GM23338 (cell line): ENCODE data around the gene CER1. TPM values are rescaled to one million over a fixed set of nuclear protein-coding genes. Genes with fewer than 3 reads are reported as not detected.

Source experiments
- ATAC-seq: fragments of 200-7000 bp; cut with Tn5 transposase; 3 replicates; pipeline ENCODE4 v1.9.1; 2020
- DNase-seq: peaks from one replicate; pipeline ENCODE4 v3.0.0-alpha.2; 2015; ENCODE audit warnings: low spot score
- H2AFZ ChIP-seq: fragments of 200-600 bp; sonication (generic); 2 replicates; pipeline ENCODE4 v1.8.0; 2016; ENCODE audit warnings: antibody characterized with exemption, mild to moderate bottlenecking, moderate library complexity
- H3F3A ChIP-seq: fragments of 200-600 bp; sonication (generic); replicated peaks from 2 replicates; pipeline ENCODE4 v1.8.0; 2017; ENCODE audit warnings: antibody characterized with exemption, mixed run types, low read depth
- H3K27ac ChIP-seq: fragments of 200-600 bp; sonication (generic); 2 replicates; pipeline ENCODE4 v1.6.1; 2016; ENCODE audit warnings: low read depth
- H3K27me3 ChIP-seq: fragments of 200-600 bp; sonication (generic); 2 replicates; pipeline ENCODE4 v1.8.0; 2016; ENCODE audit warnings: mild to moderate bottlenecking, mixed run types, moderate library complexity; ENCODE audit not compliant: insufficient read depth
- H3K36me3 ChIP-seq: fragments of 200-600 bp; sonication (generic); 2 replicates; pipeline ENCODE4 v1.8.0; 2016; ENCODE audit warnings: mild to moderate bottlenecking; ENCODE audit not compliant: insufficient read depth
- H3K4me1 ChIP-seq: fragments of 200-600 bp; sonication (generic); 2 replicates; pipeline ENCODE4 v1.8.0; 2016; ENCODE audit warnings: mild to moderate bottlenecking, moderate library complexity; ENCODE audit not compliant: insufficient read depth
- H3K4me2 ChIP-seq: fragments of 200-600 bp; sonication (generic); 2 replicates; pipeline ENCODE4 v1.7.1; 2017; ENCODE audit warnings: mixed run types
- H3K4me3 ChIP-seq: fragments of 200-600 bp; sonication (generic); 2 replicates; pipeline ENCODE4 v1.6.1; 2016; ENCODE audit warnings: mixed run types
- H3K79me2 ChIP-seq: fragments of 200-600 bp; sonication (generic); replicated peaks from 2 replicates; pipeline ENCODE4 v1.8.0; 2017; ENCODE audit warnings: mild to moderate bottlenecking; ENCODE audit not compliant: insufficient read depth
- H3K9me2 ChIP-seq: fragments of 200-600 bp; sonication (generic); 2 replicates; pipeline ENCODE4 v1.8.0; 2017; ENCODE audit not compliant: insufficient read depth
- H4K20me1 ChIP-seq: fragments of 200-600 bp; sonication (generic); replicated peaks from 2 replicates; pipeline ENCODE4 v1.8.0; 2017; ENCODE audit warnings: mild to moderate bottlenecking; ENCODE audit not compliant: insufficient read depth
- H3K27ac Mint-ChIP-seq: 2 replicates; pipeline ENCODE4 v1.8.0; 2020; ENCODE audit warnings: inconsistent platforms, mild to moderate bottlenecking, moderate library complexity, mixed read lengths
- H3K27me3 Mint-ChIP-seq: 3 replicates; pipeline ENCODE4 v1.8.0; 2022; ENCODE audit warnings: low read depth, mild to moderate bottlenecking, moderate library complexity, mixed read lengths, inconsistent platforms; ENCODE audit not compliant: insufficient read depth, poor library complexity
- H3K36me3 Mint-ChIP-seq: 3 replicates; pipeline ENCODE4 v1.8.0; 2021; ENCODE audit warnings: low read depth, mild to moderate bottlenecking, inconsistent platforms, moderate library complexity, mixed read lengths
- H3K4me1 Mint-ChIP-seq: 3 replicates; pipeline ENCODE4 v1.8.0; 2020; ENCODE audit warnings: mild to moderate bottlenecking, inconsistent platforms, mixed read lengths
- H3K4me3 Mint-ChIP-seq: 3 replicates; pipeline ENCODE4 v1.8.0; 2021; ENCODE audit warnings: moderate library complexity, mild to moderate bottlenecking, inconsistent platforms, mixed read lengths
- H3K9me3 Mint-ChIP-seq: 3 replicates; pipeline ENCODE4 v1.8.0; 2020; ENCODE audit warnings: moderate library complexity, mild to moderate bottlenecking, inconsistent platforms, mixed read lengths
- CREB1 ChIP-seq: fragments of 250-450 bp; sonication (Bioruptor Pico); IDR thresholded peaks from 2 replicates; pipeline ENCODE4 v1.5.0; 2020; ENCODE audit warnings: low read depth, mild to moderate bottlenecking, moderate library complexity
- CTCF ChIP-seq, 2 experiments: fragments of 200-600 bp in 1 of 2; sonication (generic) in 1 of 2; conservative IDR thresholded peaks; 2 replicates each; pipeline versions ENCODE4 v1.5.1 to v1.6.1; 2016 to 2017; ENCODE audit warnings: antibody characterized with exemption in 2 of 2, low read depth in 2 of 2, mild to moderate bottlenecking in 2 of 2, moderate library complexity in 1 of 2
- EZH2 ChIP-seq: fragments of 200-600 bp; sonication (generic); IDR thresholded peaks from one replicate; pipeline ENCODE4 v1.8.0; 2017; ENCODE audit warnings: antibody characterized with exemption, mild to moderate bottlenecking, low read depth; ENCODE audit not compliant: unreplicated experiment
- EZH2phosphoT487 ChIP-seq: fragments of 200-600 bp; sonication (generic); IDR thresholded peaks from one replicate; pipeline ENCODE4 v1.8.1; 2018; ENCODE audit warnings: antibody characterized with exemption; ENCODE audit not compliant: unreplicated experiment
- JUNB ChIP-seq: IDR thresholded peaks from one replicate; pipeline ENCODE4 v1.6.1; 2016; ENCODE audit warnings: antibody characterized with exemption; ENCODE audit not compliant: unreplicated experiment
- NANOG ChIP-seq: IDR thresholded peaks from 2 replicates; pipeline ENCODE4 v1.6.1; 2016; ENCODE audit warnings: antibody characterized with exemption, borderline replicate concordance
- POLR2AphosphoS5 ChIP-seq: IDR thresholded peaks from 2 replicates; pipeline ENCODE4 v1.6.1; 2016; ENCODE audit warnings: antibody characterized with exemption, low read depth
- REST ChIP-seq: IDR thresholded peaks from one replicate; pipeline ENCODE4 v1.6.1; 2018; ENCODE audit warnings: antibody characterized with exemption; ENCODE audit not compliant: unreplicated experiment
- STAT1 ChIP-seq: IDR thresholded peaks from one replicate; pipeline ENCODE4 v1.6.1; 2016; ENCODE audit warnings: antibody characterized with exemption; ENCODE audit not compliant: unreplicated experiment
- ZNF114 ChIP-seq: fragments of 250-450 bp; sonication (Bioruptor Pico); IDR thresholded peaks from 2 replicates; pipeline ENCODE4 v1.5.0; 2020; ENCODE audit warnings: mild to moderate bottlenecking, moderate library complexity
- ZNF331 ChIP-seq: fragments of 250-450 bp; sonication (Bioruptor Pico); IDR thresholded peaks from 2 replicates; pipeline ENCODE4 v1.5.0; 2020; ENCODE audit warnings: low read depth, mild to moderate bottlenecking, moderate library complexity
- ZNF462 ChIP-seq: fragments of 250-450 bp; sonication (Bioruptor Pico); IDR thresholded peaks from 2 replicates; pipeline ENCODE4 v1.5.0; 2020; ENCODE audit warnings: mild to moderate bottlenecking, moderate library complexity
- polyA plus RNA-seq: library from polyadenylated mRNA; unstranded; fragments of >200 nt; fragmentation: Nextera tagmentation; extraction: Ambion mirVana; gene quantifications from 2 replicates; pipeline ENCODE4 v1.2.1, GENCODE V29; 2016
- total RNA-seq: library from RNA; depleted of rRNA; stranded (reverse); fragments of >200 nt; shearing (Covaris generic); gene quantifications from 2 replicates; pipeline ENCODE4 v1.2.3, GENCODE V29; 2014
- TF ChIP-seq, protein P1 (sequence below): IDR thresholded peaks from 2 replicates; pipeline ENCODE4 v1.6.1; 2016; ENCODE audit warnings: antibody characterized with exemption

The CER1 gene
- total and polyA plus RNA-seq, 2 experiments from 2014 or later: 0.73 to 4.4 TPM

- Histone ChIP-seq H3K27ac (no peak overlapping the region), H4K20me1 (no peaks in the 10 kb centered on the region), H3F3A (no peaks in the 10 kb centered on the region), H3K4me1 (no peaks in the 10 kb centered on the region), H3K36me3 (no peaks in the 10 kb centered on the region), H3K27me3 (no peaks in the 10 kb centered on the region), H3K4me2 (no peak overlapping the region), H3K79me2 (peaks cover 14% of the 10 kb centered on the region), H3K4me3 (no peak overlapping the region), H2AFZ (no peak overlapping the region), H3K9me2 (no peaks in the 10 kb centered on the region)
- ATAC-seq (no peak), DNase-seq (no peak)
- no peaks in the 10 kb centered on the region for H3K9me3 Mint-ChIP-seq
- TF ChIP-seq CREB1 (CRISPR knock-in tag): no peak
- TF ChIP-seq EZH2: no peak
- TF ChIP-seq POLR2AphosphoS5: no peak
- no peak for TF ChIP-seq ZNF462
- no peak for TF ChIP-seq STAT1
- TF ChIP-seq ZNF114: no peak
- TF ChIP-seq, protein P1, sequence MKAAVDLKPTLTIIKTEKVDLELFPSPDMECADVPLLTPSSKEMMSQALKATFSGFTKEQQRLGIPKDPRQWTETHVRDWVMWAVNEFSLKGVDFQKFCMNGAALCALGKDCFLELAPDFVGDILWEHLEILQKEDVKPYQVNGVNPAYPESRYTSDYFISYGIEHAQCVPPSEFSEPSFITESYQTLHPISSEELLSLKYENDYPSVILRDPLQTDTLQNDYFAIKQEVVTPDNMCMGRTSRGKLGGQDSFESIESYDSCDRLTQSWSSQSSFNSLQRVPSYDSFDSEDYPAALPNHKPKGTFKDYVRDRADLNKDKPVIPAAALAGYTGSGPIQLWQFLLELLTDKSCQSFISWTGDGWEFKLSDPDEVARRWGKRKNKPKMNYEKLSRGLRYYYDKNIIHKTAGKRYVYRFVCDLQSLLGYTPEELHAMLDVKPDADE: no peak
- no peak for TF ChIP-seq ZNF331 (CRISPR knock-in tag)
- TF ChIP-seq JUNB: no peak
- TF ChIP-seq NANOG: no peak
- TF ChIP-seq CTCF (conservative IDR thresholded peaks at IDR 0.05; ENCODE audit: low read depth in 2 of 2): no peak
- TF ChIP-seq EZH2phosphoT487: no peak
- TF ChIP-seq REST: no peak
- H3K27me3 Mint-ChIP-seq: peaks cover 1% of the 10 kb centered on the region
- peaks cover 3% of the 10 kb centered on the region; the same call in 1 of the 3 replicates for H3K36me3 Mint-ChIP-seq
- no peak overlapping the region for H3K27ac Mint-ChIP-seq
- H3K4me1 Mint-ChIP-seq: peaks cover 11% of the 10 kb centered on the region; the same call in 2 of the 3 replicates
- no peak overlapping the region for H3K4me3 Mint-ChIP-seq
These were observed 45.1 kb downstream of the CER1 start for GRCh38 chr9:14677396-14677795.
